OCI-LY3 (cell line): ENCODE results near the gene NUP62.

Source experiments
- EZH2phosphoT487 ChIP-seq: fragments of 200-600 bp; shearing (Covaris generic); IDR thresholded peaks from 2 replicates; pipeline ENCODE4 v1.6.1; 2018; ENCODE audit warnings: antibody characterized with exemption, mixed run types, low read depth
- TF ChIP-seq, protein P1 (sequence below): fragments of 200-600, 300-600 bp; sonication (generic); IDR thresholded peaks from 2 replicates; pipeline ENCODE4 v1.5.1; 2014; ENCODE audit warnings: antibody characterized with exemption, low read length, low read depth

DNA sequence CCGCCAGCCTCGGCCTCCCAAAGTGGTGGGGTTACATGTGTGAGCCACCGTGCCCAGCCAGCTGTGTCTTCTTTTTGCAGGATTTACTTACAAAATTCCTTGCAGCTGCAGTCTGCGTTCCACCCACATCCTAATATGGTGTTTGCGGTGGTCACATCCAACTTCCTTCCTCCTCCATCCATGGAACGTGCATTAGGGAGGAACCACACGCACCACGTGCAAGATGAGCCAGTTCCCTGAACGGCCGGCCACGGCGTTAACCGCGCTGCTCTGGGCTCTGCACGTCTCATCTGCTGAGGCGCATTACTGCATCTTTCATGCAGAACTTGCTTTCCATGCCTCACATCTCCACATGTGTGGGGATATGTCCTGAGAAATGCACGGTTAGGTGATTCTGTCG lies 44.7 kb upstream of the NUP62 start:
- TF ChIP-seq, protein P1, sequence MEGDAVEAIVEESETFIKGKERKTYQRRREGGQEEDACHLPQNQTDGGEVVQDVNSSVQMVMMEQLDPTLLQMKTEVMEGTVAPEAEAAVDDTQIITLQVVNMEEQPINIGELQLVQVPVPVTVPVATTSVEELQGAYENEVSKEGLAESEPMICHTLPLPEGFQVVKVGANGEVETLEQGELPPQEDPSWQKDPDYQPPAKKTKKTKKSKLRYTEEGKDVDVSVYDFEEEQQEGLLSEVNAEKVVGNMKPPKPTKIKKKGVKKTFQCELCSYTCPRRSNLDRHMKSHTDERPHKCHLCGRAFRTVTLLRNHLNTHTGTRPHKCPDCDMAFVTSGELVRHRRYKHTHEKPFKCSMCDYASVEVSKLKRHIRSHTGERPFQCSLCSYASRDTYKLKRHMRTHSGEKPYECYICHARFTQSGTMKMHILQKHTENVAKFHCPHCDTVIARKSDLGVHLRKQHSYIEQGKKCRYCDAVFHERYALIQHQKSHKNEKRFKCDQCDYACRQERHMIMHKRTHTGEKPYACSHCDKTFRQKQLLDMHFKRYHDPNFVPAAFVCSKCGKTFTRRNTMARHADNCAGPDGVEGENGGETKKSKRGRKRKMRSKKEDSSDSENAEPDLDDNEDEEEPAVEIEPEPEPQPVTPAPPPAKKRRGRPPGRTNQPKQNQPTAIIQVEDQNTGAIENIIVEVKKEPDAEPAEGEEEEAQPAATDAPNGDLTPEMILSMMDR = no peak
- no peak for TF ChIP-seq EZH2phosphoT487
